Measurements from ENCODE around the gene HDAC11.

Gene HDAC11

GRCh38 chr3:13512451-13512850, 32.3 kb downstream of the HDAC11 start:
- DNase-seq (ENCODE audit: low read depth) = no peak
- H3K4me3 ChIP-seq (ENCODE audit: low read length) = no peak overlapping the region
- TF ChIP-seq, protein P1, sequence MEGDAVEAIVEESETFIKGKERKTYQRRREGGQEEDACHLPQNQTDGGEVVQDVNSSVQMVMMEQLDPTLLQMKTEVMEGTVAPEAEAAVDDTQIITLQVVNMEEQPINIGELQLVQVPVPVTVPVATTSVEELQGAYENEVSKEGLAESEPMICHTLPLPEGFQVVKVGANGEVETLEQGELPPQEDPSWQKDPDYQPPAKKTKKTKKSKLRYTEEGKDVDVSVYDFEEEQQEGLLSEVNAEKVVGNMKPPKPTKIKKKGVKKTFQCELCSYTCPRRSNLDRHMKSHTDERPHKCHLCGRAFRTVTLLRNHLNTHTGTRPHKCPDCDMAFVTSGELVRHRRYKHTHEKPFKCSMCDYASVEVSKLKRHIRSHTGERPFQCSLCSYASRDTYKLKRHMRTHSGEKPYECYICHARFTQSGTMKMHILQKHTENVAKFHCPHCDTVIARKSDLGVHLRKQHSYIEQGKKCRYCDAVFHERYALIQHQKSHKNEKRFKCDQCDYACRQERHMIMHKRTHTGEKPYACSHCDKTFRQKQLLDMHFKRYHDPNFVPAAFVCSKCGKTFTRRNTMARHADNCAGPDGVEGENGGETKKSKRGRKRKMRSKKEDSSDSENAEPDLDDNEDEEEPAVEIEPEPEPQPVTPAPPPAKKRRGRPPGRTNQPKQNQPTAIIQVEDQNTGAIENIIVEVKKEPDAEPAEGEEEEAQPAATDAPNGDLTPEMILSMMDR (conservative IDR thresholded peaks at IDR 0.05; ENCODE audit: low read depth, low read length) = no peak

DNA sequence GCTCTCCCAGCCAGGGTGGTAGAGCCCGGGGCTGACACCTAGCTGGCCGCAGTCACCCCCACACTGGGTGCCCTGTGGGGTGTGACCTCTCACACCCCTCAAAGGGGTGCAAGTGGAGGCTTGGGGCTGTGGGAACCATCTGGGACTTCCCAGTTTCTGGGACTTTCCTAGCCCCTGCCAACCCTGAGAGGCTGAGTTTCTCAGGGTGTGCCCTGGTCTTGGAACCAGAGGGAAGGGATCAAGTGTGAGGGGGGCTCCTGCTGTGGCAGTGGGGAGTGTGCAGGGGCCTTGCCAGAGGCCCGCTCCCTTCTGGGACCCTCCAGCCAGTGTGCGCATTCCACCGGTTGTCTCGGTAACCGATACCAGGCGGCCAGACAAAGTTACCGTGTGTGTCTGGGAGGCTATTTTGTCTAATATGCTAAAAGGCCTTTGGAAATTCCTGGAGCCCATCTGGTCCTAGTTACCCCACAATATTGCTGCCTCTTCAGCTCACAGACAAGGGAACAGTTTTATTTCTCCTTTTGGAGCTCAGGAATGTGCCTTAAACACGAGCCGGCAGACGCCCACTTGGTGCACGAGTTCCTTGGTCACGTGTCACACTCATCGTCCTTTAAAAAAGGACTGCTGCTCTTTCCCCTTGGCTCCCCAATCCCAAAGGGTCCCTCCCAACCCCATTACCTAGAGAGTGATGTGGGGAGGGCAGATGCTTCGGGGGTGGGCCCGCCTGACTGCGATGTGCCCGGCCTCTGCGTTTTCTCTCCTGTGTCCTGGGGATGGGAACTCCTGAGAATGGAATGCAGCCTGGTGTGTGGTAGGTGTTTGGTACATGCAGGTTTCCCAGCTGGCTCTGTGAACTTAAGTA, 33.2 kb downstream of the HDAC11 start:
- TF ChIP-seq, protein P1 (conservative IDR thresholded peaks at IDR 0.05; ENCODE audit: low read depth, low read length) = no peak
- H3K4me3 ChIP-seq (ENCODE audit: low read length) = no peak overlapping the region
- no peak for DNase-seq (ENCODE audit: low read depth)

- H3K4me3 ChIP-seq (ENCODE audit: low read length) = no peak overlapping the region
- DNase-seq (ENCODE audit: low read depth) = no peak
- TF ChIP-seq, protein P1 (conservative IDR thresholded peaks at IDR 0.05; ENCODE audit: low read depth, low read length) = no peak
These were observed 33.9 kb downstream of the HDAC11 start for GRCh38 chr3:13513913-13514517.

DNA sequence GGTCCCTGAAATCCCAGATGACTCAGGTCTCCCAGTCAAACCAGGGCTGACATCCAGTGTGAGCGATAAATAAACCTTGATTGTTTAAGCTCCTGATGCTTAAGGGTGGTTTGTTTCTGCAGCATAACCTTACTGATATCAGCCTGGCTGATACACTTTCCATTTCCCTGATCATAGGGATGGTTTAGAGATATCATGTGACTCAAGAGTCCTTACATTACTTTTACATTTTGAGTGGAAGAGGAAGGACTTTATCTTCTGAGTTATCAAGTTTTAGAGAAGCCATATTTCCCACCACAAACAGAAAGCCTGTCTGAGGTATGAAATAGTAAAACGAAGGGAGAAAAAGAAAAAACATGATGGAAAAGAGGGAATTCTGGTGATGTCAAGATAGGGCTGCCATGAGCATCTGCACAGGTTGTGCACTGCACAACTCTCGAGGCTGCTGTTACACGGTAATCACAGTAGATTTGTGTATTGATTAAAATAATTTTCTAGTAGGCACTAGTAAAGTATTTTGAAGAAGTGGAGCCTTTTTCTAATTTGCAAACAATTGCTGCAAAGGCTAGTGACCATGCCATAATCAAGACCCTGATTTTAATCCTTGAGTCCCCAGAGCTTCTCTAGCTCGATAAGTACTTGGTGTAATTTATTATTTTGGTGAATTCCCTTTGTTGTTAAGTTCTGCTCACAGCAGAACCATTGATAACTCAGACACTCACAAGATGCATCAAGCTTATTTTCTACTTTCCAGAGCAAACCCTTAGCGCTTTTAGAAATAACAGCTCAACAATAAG, 34.7 kb downstream of the HDAC11 start:
- no peak overlapping the region for H3K4me3 ChIP-seq (ENCODE audit: low read length)
- TF ChIP-seq, protein P1 (conservative IDR thresholded peaks at IDR 0.05; ENCODE audit: low read depth, low read length) = no peak
- DNase-seq (ENCODE audit: low read depth) = no peak

DNA sequence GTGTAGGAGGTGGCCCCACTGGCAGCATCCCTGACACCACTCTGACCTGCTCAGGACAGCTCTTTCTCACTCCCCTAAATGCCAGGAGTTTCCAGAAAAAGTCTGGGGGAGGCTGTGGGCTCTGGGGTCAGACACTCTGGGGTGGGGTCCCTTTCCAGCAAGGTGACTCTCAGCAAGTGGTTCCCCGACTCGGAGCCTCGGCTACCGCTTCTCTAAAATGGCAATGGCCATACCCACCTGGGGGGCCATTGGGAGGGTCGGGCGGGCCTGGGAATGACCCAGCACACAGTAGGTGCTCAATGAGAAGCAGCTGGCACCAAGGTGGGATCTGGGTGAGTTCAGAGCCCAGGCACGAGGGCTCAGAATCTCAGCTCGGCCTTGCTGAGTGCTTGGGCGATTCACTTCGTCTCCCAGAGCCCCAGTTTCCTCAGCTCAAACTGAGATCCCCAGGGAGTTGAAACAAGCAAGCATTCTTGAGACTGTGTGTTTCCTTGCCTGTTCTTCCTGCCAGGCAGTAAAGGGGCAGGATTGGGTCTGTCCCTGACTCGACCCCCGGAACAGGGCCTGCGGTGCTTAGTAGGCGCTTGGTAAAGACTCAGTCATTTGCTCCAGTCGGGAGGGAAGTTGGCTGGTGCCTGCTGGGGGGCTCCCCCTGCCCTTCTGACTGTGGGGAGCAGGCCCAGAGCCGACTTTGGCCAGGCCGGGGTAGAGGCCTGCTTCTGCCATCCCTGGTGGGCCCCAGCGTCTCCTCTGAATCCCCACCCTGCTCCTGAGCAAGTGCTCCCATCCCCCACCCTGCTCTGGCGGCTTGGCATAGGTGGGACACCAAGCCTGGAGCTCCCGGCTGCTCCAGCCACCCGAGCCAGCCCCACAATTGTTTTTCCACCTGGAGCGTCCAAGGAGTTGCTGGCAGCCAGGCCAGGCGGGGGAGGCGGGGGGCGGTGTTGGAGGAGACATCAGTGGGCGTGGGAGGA, 36.0 kb downstream of the HDAC11 start:
- TF ChIP-seq, protein P1 (conservative IDR thresholded peaks at IDR 0.05; ENCODE audit: low read depth, low read length) = no peak
- H3K4me3 ChIP-seq (ENCODE audit: low read length) = no peak overlapping the region
- no peak for DNase-seq (ENCODE audit: low read depth)

DNA sequence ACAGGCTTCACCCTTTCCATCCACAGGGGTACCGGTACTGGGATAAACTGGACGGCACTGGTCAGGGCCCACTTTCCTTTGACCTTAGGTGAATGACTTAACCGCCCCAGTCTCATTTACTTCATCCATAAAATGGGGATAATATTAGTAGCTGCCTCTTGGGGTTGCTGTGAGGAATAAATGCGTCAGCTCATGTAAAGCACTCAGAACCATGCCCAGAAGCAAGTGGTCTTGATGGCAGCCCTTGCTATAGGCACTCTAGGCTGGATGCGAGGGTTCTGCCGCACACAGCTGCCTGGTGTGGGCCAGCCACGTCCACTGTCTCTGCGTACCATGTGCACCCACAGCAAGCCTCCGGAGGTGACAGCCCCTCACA, 36.6 kb downstream of the HDAC11 start:
- TF ChIP-seq, protein P1 (conservative IDR thresholded peaks at IDR 0.05; ENCODE audit: low read depth, low read length) = no peak
- DNase-seq (ENCODE audit: low read depth) = no peak
- no peak overlapping the region for H3K4me3 ChIP-seq (ENCODE audit: low read length)

Data from retinal pigment epithelial cell (primary cell).